K562 (cell line): ENCODE results near the gene ABR. TPM values are rescaled to one million over a fixed set of nuclear protein-coding genes. Genes with fewer than 3 reads are reported as not detected.
A peak's percentile ranks its signal among the peaks of the same experiment; 100 is the strongest.

ENCODE experiments used
- ATAC-seq: fragments of 200-7000 bp; cut with Tn5 transposase; 3 replicates; pipeline ENCODE4 v1.9.1; 2020; ENCODE audit warnings: moderate library complexity
- BruUV-seq: library from RNA; stranded (reverse); fragments of 400-500 nt; replicated peaks from 2 replicates; lab custom pipeline; 2021; lab: Mats Ljungman, UMichigan
- CTCF ChIA-PET: fragments of 300-600 bp; formaldehyde crosslinking; extraction: SDS; loops from one replicate; lab custom pipeline; 2021; ENCODE audit warnings: low intra/inter-chr PET ratio; lab: Yijun Ruan, JAX
- POLR2A ChIA-PET: fragments of 300-600, 350-650 bp; sonication (Branson Sonifier 250); formaldehyde crosslinking; extraction: SDS; loops from one replicate; lab custom pipeline; 2021; ENCODE audit warnings: antibody characterized with exemption, inconsistent platforms; lab: Yijun Ruan, JAX
- DNase-seq, 4 experiments: peaks; one replicate each; pipeline versions ENCODE4 v3.0.0 to v3.0.0-alpha.2; 2011 to 2018; ENCODE audit warnings: low spot score in 3 of 4, mixed read lengths in 3 of 4; ENCODE audit errors: extremely low read depth in 1 of 4
- FAIRE-seq: peaks from 2 replicates; lab custom pipeline; 2011; peaks lifted over from hg19 to GRCh38; lab: Jason Lieb, UNC
- H2AFZ ChIP-seq: 2 replicates; pipeline ENCODE4 v1.6.0; 2011; ENCODE audit warnings: low read depth, low read length, control low read depth, inconsistent platforms
- H3K27ac ChIP-seq: fragments of 200-600 bp; 3 replicates; pipeline ENCODE4 v1.8.0; 2011; ENCODE audit warnings: low read depth, mild to moderate bottlenecking, control low read depth, inconsistent platforms, low read length, moderate library complexity, mixed read lengths; ENCODE audit errors: extremely low read depth
- H3K27me3 ChIP-seq, 2 experiments: fragments of 300-600 bp in 1 of 2; 2 replicates in 1 of 2; 3 replicates in 1 of 2; pipeline versions ENCODE4 v1.6.0 to v1.8.0; 2011; ENCODE audit warnings: inconsistent platforms in 2 of 2, low read length in 2 of 2, mild to moderate bottlenecking in 1 of 2, mixed read lengths in 1 of 2, moderate library complexity in 1 of 2; ENCODE audit not compliant: control insufficient read depth in 2 of 2, insufficient read depth in 2 of 2
- H3K36me3 ChIP-seq: fragments of 300-600 bp; 3 replicates; pipeline ENCODE4 v1.8.0; 2011; ENCODE audit warnings: mild to moderate bottlenecking, low read length, inconsistent platforms; ENCODE audit not compliant: control insufficient read depth, insufficient read depth
- H3K4me1 ChIP-seq, 2 experiments: fragments of 200-600 bp in 1 of 2; replicated peaks in 1 of 2; 2 replicates in 1 of 2; 3 replicates in 1 of 2; pipeline versions ENCODE4 v1.5.1 to v1.8.0; 2011; ENCODE audit warnings: inconsistent platforms in 2 of 2, low read length in 2 of 2, mild to moderate bottlenecking in 1 of 2, mixed read lengths in 1 of 2, moderate library complexity in 1 of 2; ENCODE audit not compliant: control insufficient read depth in 2 of 2, insufficient read depth in 2 of 2
- H3K4me2 ChIP-seq: 2 replicates; pipeline ENCODE4 v1.6.1; 2011; ENCODE audit warnings: low read length, control low read depth, inconsistent platforms, mixed read lengths; ENCODE audit not compliant: insufficient read depth
- H3K4me3 ChIP-seq: fragments of 200-600 bp; sonication (generic), shearing (Covaris generic); 2 replicates; pipeline ENCODE4 v1.5.1; 2016; ENCODE audit warnings: control low read depth, inconsistent platforms
- H3K79me2 ChIP-seq: fragments of 200-600 bp; 3 replicates; pipeline ENCODE4 v1.8.0; 2011; ENCODE audit warnings: low read length, inconsistent platforms; ENCODE audit not compliant: control insufficient read depth, insufficient read depth
- H3K9ac ChIP-seq, 2 experiments: 2 replicates each; pipeline versions ENCODE4 v1.6.0 to v1.6.1; 2011; ENCODE audit warnings: low read depth in 2 of 2, low read length in 2 of 2, control low read depth in 1 of 2, inconsistent platforms in 1 of 2, mild to moderate bottlenecking in 1 of 2, mixed read lengths in 1 of 2; ENCODE audit not compliant: insufficient read depth in 1 of 2
- H3K9me1 ChIP-seq: one replicate; pipeline ENCODE4 v1.6.0; 2011; ENCODE audit warnings: inconsistent platforms, mild to moderate bottlenecking, low read length, moderate library complexity; ENCODE audit not compliant: control insufficient read depth, insufficient read depth
- H3K9me3 ChIP-seq: replicated peaks from 2 replicates; pipeline ENCODE4 v1.5.1; 2011; ENCODE audit warnings: low read depth, low read length, inconsistent platforms; ENCODE audit not compliant: control insufficient read depth, insufficient read depth
- H4K20me1 ChIP-seq: replicated peaks from 2 replicates; pipeline ENCODE4 v1.6.1; 2011; ENCODE audit warnings: low read length, inconsistent platforms, mixed read lengths; ENCODE audit not compliant: control insufficient read depth, insufficient read depth
- ARID4B ChIP-seq: sonication (generic); formaldehyde crosslinking; IDR thresholded peaks from 2 replicates; pipeline ENCODE4 v1.8.0; 2022; ENCODE audit warnings: mild to moderate bottlenecking, missing genetic modification reagents
- CAMTA2 ChIP-seq: fragments of 250-450 bp; sonication (Bioruptor Pico); conservative IDR thresholded peaks from 2 replicates; pipeline ENCODE4 v1.5.1; 2022
- CREM ChIP-seq: IDR thresholded peaks from 2 replicates; pipeline ENCODE4 v1.6.1; 2014; ENCODE audit warnings: antibody characterized with exemption, low read depth
- EGR1 ChIP-seq: fragments of 450-650 bp; conservative IDR thresholded peaks from 2 replicates; pipeline ENCODE4 v1.6.1; 2017; ENCODE audit warnings: mild to moderate bottlenecking
- GTF3C2 ChIP-seq: IDR thresholded peaks from 3 replicates; pipeline ENCODE4 v1.6.1; 2011; ENCODE audit warnings: borderline replicate concordance, mild to moderate bottlenecking, moderate library complexity; ENCODE audit not compliant: insufficient read length; ENCODE audit errors: extremely low read depth
- ZHX1 ChIP-seq: fragments of 150-350 bp; conservative IDR thresholded peaks from 2 replicates; pipeline ENCODE4 v1.6.1; 2014; ENCODE audit warnings: low read length
- ZNF518B ChIP-seq: fragments of 250-450 bp; sonication (Bioruptor Pico); IDR thresholded peaks from 2 replicates; pipeline ENCODE4 v1.5.0; 2021; ENCODE audit warnings: mild to moderate bottlenecking, moderate library complexity
- WGBS: fragments of 100-300 bp; shearing (Covaris generic); methylation state at CpG from one replicate; pipeline ENCODE4 v1.1.6; 2016; ENCODE audit warnings: low coverage, mixed read lengths; ENCODE audit not compliant: insufficient coverage; ENCODE audit errors: missing lambda C conversion rate; 5-methylcytosine and 5-hydroxymethylcytosine counted together
- in situ Hi-C: fragments of 300-500 bp; cut with MboI; formaldehyde crosslinking; loops from 4 replicates; pipeline ENCODE4 v1.15.0; 2018; ENCODE audit warnings: inconsistent platforms, mixed read lengths
- intact Hi-C: fragments of 100-400 bp; cut with micrococcal nuclease; formaldehyde crosslinking; loops from 2 replicates; pipeline ENCODE4 v1.14.2; 2022
- polyA plus RNA-seq, 8 experiments: library from polyadenylated mRNA; depleted of rRNA in 4 of 8; stranded (reverse) in 5 of 8; unstranded in 3 of 8; fragments of >200 nt; fragmentation: Nextera tagmentation in 2 of 8; fragmentation: Illumina TruSeq in 1 of 8; extraction: Ambion mirVana in 2 of 8; extraction: Trizol in 1 of 8; gene quantifications; 2 replicates each; pipeline versions ENCODE4 v1.2.1 to v1.2.3, GENCODE V29; 2011 to 2014; ENCODE audit warnings: inconsistent platforms in 1 of 8, missing spikeins in 1 of 8
- total RNA-seq, 7 experiments: library from RNA; depleted of rRNA in 6 of 7; stranded (reverse); fragments of >200 nt in 6 of 7; fragmentation: Illumina TruSeq in 2 of 7; extraction: Trizol in 2 of 7; gene quantifications; 2 replicates each; pipeline versions ENCODE4 v1.2.1 to v1.2.3, GENCODE V29; 2011 to 2021; ENCODE audit warnings: low replicate concordance in 1 of 7

Gene ABR
- total and polyA plus RNA-seq, 9 of the 15 experiments (the other 6 are each of a cell fraction or from before 2014, with no cell fraction given) = 0.07 to 1.6 (median 0.37) TPM; not detected in 1

GRCh38 chr17:1229349-1229899, 49.6 kb upstream of the ABR start:
- in situ Hi-C loops = no loop called here
- CTCF ChIA-PET = no interaction called here
- H3K79me2 ChIP-seq = no peaks in the 10 kb centered on the region
- no peak overlapping the region for H3K4me2 ChIP-seq
- H4K20me1 ChIP-seq = no peaks in the 10 kb centered on the region
- no peaks in the 10 kb centered on the region for H3K9me3 ChIP-seq
- H3K9me1 ChIP-seq = no peaks in the 10 kb centered on the region
- H3K4me3 ChIP-seq = 0 out of 2 replicates have a peak overlapping the region, but pooled peaks have one; percentile 15
- peak; percentile 56; the same call in 2 of the 3 replicates for ATAC-seq
- no peak for FAIRE-seq
- intact Hi-C loops = no loop called here
- POLR2A ChIA-PET = no interaction called here
- H3K27ac ChIP-seq = no peak overlapping the region
- no peak overlapping the region; a peak in 1 of 4 replicates for H3K9ac ChIP-seq
- no CpG with 5 or more reads among the region's 74 CpGs for WGBS
- BruUV-seq = no TSS peak
- peaks cover 0 to 39% of the 10 kb centered on the region in 2 experiments; a peak in 2 of 5 replicates for H3K27me3 ChIP-seq
- no peaks in the 10 kb centered on the region for H3K36me3 ChIP-seq
- peak; percentile 39 to 61 (median 54) for DNase-seq
- peaks cover 0 to 22% of the 10 kb centered on the region in 2 experiments; a peak in 2 of 5 replicates for H3K4me1 ChIP-seq
- H2AFZ ChIP-seq = peak overlapping the region; percentile 32; the same call in 1 of the 2 replicates
- TF ChIP-seq ARID4B (no peak), ZNF518B (no peak), GTF3C2 (no peak), CAMTA2 (CRISPR knock-in tag) (no peak), ZHX1 (no peak), CREM (peak; percentile 47; the same call in 1 of the 2 replicates), EGR1 (peak; percentile 52)
